GM23338 (cell line): Measurements from ENCODE around the gene ANKRD44. TPM values are rescaled to one million over a fixed set of nuclear protein-coding genes. Genes with fewer than 3 reads are reported as not detected.

Source experiments
- ATAC-seq: fragments of 200-7000 bp; cut with Tn5 transposase; 3 replicates; pipeline ENCODE4 v1.9.1; 2020
- DNase-seq: peaks from one replicate; pipeline ENCODE4 v3.0.0-alpha.2; 2015; ENCODE audit warnings: low spot score
- H2AFZ ChIP-seq: fragments of 200-600 bp; sonication (generic); 2 replicates; pipeline ENCODE4 v1.8.0; 2016; ENCODE audit warnings: antibody characterized with exemption, mild to moderate bottlenecking, moderate library complexity
- H3F3A ChIP-seq: fragments of 200-600 bp; sonication (generic); replicated peaks from 2 replicates; pipeline ENCODE4 v1.8.0; 2017; ENCODE audit warnings: antibody characterized with exemption, mixed run types, low read depth
- H3K27ac ChIP-seq: fragments of 200-600 bp; sonication (generic); 2 replicates; pipeline ENCODE4 v1.6.1; 2016; ENCODE audit warnings: low read depth
- H3K27me3 ChIP-seq: fragments of 200-600 bp; sonication (generic); 2 replicates; pipeline ENCODE4 v1.8.0; 2016; ENCODE audit warnings: mild to moderate bottlenecking, mixed run types, moderate library complexity; ENCODE audit not compliant: insufficient read depth
- H3K36me3 ChIP-seq: fragments of 200-600 bp; sonication (generic); 2 replicates; pipeline ENCODE4 v1.8.0; 2016; ENCODE audit warnings: mild to moderate bottlenecking; ENCODE audit not compliant: insufficient read depth
- H3K4me1 ChIP-seq: fragments of 200-600 bp; sonication (generic); 2 replicates; pipeline ENCODE4 v1.8.0; 2016; ENCODE audit warnings: mild to moderate bottlenecking, moderate library complexity; ENCODE audit not compliant: insufficient read depth
- H3K4me2 ChIP-seq: fragments of 200-600 bp; sonication (generic); 2 replicates; pipeline ENCODE4 v1.7.1; 2017; ENCODE audit warnings: mixed run types
- H3K4me3 ChIP-seq: fragments of 200-600 bp; sonication (generic); 2 replicates; pipeline ENCODE4 v1.6.1; 2016; ENCODE audit warnings: mixed run types
- H3K79me2 ChIP-seq: fragments of 200-600 bp; sonication (generic); replicated peaks from 2 replicates; pipeline ENCODE4 v1.8.0; 2017; ENCODE audit warnings: mild to moderate bottlenecking; ENCODE audit not compliant: insufficient read depth
- H3K9me2 ChIP-seq: fragments of 200-600 bp; sonication (generic); 2 replicates; pipeline ENCODE4 v1.8.0; 2017; ENCODE audit not compliant: insufficient read depth
- H4K20me1 ChIP-seq: fragments of 200-600 bp; sonication (generic); replicated peaks from 2 replicates; pipeline ENCODE4 v1.8.0; 2017; ENCODE audit warnings: mild to moderate bottlenecking; ENCODE audit not compliant: insufficient read depth
- H3K27ac Mint-ChIP-seq: 2 replicates; pipeline ENCODE4 v1.8.0; 2020; ENCODE audit warnings: inconsistent platforms, mild to moderate bottlenecking, moderate library complexity, mixed read lengths
- H3K27me3 Mint-ChIP-seq: 3 replicates; pipeline ENCODE4 v1.8.0; 2022; ENCODE audit warnings: low read depth, mild to moderate bottlenecking, moderate library complexity, mixed read lengths, inconsistent platforms; ENCODE audit not compliant: insufficient read depth, poor library complexity
- H3K36me3 Mint-ChIP-seq: 3 replicates; pipeline ENCODE4 v1.8.0; 2021; ENCODE audit warnings: low read depth, mild to moderate bottlenecking, inconsistent platforms, moderate library complexity, mixed read lengths
- H3K4me1 Mint-ChIP-seq: 3 replicates; pipeline ENCODE4 v1.8.0; 2020; ENCODE audit warnings: mild to moderate bottlenecking, inconsistent platforms, mixed read lengths
- H3K4me3 Mint-ChIP-seq: 3 replicates; pipeline ENCODE4 v1.8.0; 2021; ENCODE audit warnings: moderate library complexity, mild to moderate bottlenecking, inconsistent platforms, mixed read lengths
- H3K9me3 Mint-ChIP-seq: 3 replicates; pipeline ENCODE4 v1.8.0; 2020; ENCODE audit warnings: moderate library complexity, mild to moderate bottlenecking, inconsistent platforms, mixed read lengths
- CREB1 ChIP-seq: fragments of 250-450 bp; sonication (Bioruptor Pico); IDR thresholded peaks from 2 replicates; pipeline ENCODE4 v1.5.0; 2020; ENCODE audit warnings: low read depth, mild to moderate bottlenecking, moderate library complexity
- EZH2phosphoT487 ChIP-seq: fragments of 200-600 bp; sonication (generic); IDR thresholded peaks from one replicate; pipeline ENCODE4 v1.8.1; 2018; ENCODE audit warnings: antibody characterized with exemption; ENCODE audit not compliant: unreplicated experiment
- ZNF331 ChIP-seq: fragments of 250-450 bp; sonication (Bioruptor Pico); IDR thresholded peaks from 2 replicates; pipeline ENCODE4 v1.5.0; 2020; ENCODE audit warnings: low read depth, mild to moderate bottlenecking, moderate library complexity
- ZNF462 ChIP-seq: fragments of 250-450 bp; sonication (Bioruptor Pico); IDR thresholded peaks from 2 replicates; pipeline ENCODE4 v1.5.0; 2020; ENCODE audit warnings: mild to moderate bottlenecking, moderate library complexity
- polyA plus RNA-seq: library from polyadenylated mRNA; unstranded; fragments of >200 nt; fragmentation: Nextera tagmentation; extraction: Ambion mirVana; gene quantifications from 2 replicates; pipeline ENCODE4 v1.2.1, GENCODE V29; 2016
- total RNA-seq: library from RNA; depleted of rRNA; stranded (reverse); fragments of >200 nt; shearing (Covaris generic); gene quantifications from 2 replicates; pipeline ENCODE4 v1.2.3, GENCODE V29; 2014
- TF ChIP-seq, protein P1 (sequence below): IDR thresholded peaks from 2 replicates; pipeline ENCODE4 v1.6.1; 2016; ENCODE audit warnings: antibody characterized with exemption

Gene ANKRD44
- total and polyA plus RNA-seq, 2 experiments from 2014 or later: 0.44 to 0.56 TPM

DNA sequence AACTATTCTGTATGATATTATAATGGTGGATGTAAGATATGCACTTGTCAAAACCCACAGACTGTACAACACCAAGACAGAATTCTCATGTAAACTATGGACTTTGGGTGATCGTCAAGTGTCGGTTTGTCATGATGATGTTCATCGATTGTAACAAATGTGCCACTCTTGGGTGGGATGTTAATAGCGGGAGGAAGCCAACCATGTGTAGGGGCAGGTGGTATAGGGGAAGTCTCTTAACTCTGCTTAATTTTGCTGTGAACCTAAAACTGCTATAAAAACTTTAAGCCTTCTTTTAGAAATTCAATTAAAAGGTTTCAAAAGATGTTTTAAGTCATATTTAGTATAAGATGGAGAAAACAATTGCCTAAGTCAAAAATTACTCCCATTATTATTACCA, 139.0 kb downstream of the ANKRD44 start (continued):
- no peak for TF ChIP-seq ZNF462
- TF ChIP-seq, protein P1, sequence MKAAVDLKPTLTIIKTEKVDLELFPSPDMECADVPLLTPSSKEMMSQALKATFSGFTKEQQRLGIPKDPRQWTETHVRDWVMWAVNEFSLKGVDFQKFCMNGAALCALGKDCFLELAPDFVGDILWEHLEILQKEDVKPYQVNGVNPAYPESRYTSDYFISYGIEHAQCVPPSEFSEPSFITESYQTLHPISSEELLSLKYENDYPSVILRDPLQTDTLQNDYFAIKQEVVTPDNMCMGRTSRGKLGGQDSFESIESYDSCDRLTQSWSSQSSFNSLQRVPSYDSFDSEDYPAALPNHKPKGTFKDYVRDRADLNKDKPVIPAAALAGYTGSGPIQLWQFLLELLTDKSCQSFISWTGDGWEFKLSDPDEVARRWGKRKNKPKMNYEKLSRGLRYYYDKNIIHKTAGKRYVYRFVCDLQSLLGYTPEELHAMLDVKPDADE: no peak
- TF ChIP-seq ZNF331 (CRISPR knock-in tag): no peak
- no peak for TF ChIP-seq CREB1 (CRISPR knock-in tag)

GRCh38 chr2:197170208-197170607, 140.4 kb downstream of the ANKRD44 start:
- H3K27ac Mint-ChIP-seq: no peak overlapping the region
- no peaks in the 10 kb centered on the region for H3F3A ChIP-seq
- H3K4me1 ChIP-seq: no peaks in the 10 kb centered on the region
- H3K36me3 Mint-ChIP-seq: no peaks in the 10 kb centered on the region
- H3K36me3 ChIP-seq: no peaks in the 10 kb centered on the region
- H3K27me3 Mint-ChIP-seq: no peaks in the 10 kb centered on the region
- no peaks in the 10 kb centered on the region for H3K27me3 ChIP-seq
- no peak for ATAC-seq
- H3K4me2 ChIP-seq: no peak overlapping the region
- H2AFZ ChIP-seq: no peak overlapping the region
- no peak overlapping the region for H3K4me3 Mint-ChIP-seq
- no peaks in the 10 kb centered on the region for H3K9me3 Mint-ChIP-seq
- no peak overlapping the region for H3K27ac ChIP-seq
- no peak overlapping the region for H3K4me3 ChIP-seq
- no peaks in the 10 kb centered on the region for H4K20me1 ChIP-seq
- H3K79me2 ChIP-seq: no peaks in the 10 kb centered on the region
- no peak for DNase-seq
- TF ChIP-seq EZH2phosphoT487: no peak
- no peaks in the 10 kb centered on the region for H3K9me2 ChIP-seq
- H3K4me1 Mint-ChIP-seq: no peaks in the 10 kb centered on the region; the same call in 2 of the 3 replicates
